HEK293 (cell line): Measurements from ENCODE around the gene PCK1.

Source experiments
- CTCF ChIA-PET: fragments of 350-600 bp; formaldehyde crosslinking; extraction: SDS; loops from one replicate; lab custom pipeline; 2021; ENCODE audit warnings: antibody characterized with exemption; lab: Yijun Ruan, JAX
- POLR2A ChIA-PET: fragments of 300-600 bp; formaldehyde crosslinking; extraction: SDS; loops from one replicate; lab custom pipeline; 2020; ENCODE audit warnings: antibody characterized with exemption, inconsistent platforms; lab: Yijun Ruan, JAX
- H3K27ac ChIP-seq: fragments of 200-500 bp; sonication (Bioruptor generic); 2 replicates; pipeline ENCODE4 v1.5.1; 2014; ENCODE audit warnings: low read depth, low read length, control low read depth, inconsistent platforms; ENCODE audit errors: extremely low read depth
- H3K36me3 ChIP-seq, 2 experiments: fragments of 200-500 bp in 1 of 2; sonication (Bioruptor generic) in 1 of 2; 1 replicate in 1 of 2; 2 replicates in 1 of 2; pipeline ENCODE4 v1.5.1; 2014 to 2017; ENCODE audit warnings: inconsistent platforms in 2 of 2, low read length in 2 of 2; ENCODE audit not compliant: control insufficient read depth in 2 of 2, insufficient read depth in 1 of 2
- H3K4me1 ChIP-seq: fragments of 200-500 bp; sonication (Bioruptor generic); 2 replicates; pipeline ENCODE4 v1.5.1; 2014; ENCODE audit warnings: mild to moderate bottlenecking, low read length, inconsistent platforms; ENCODE audit not compliant: control insufficient read depth, insufficient read depth
- H3K4me3 ChIP-seq: 2 replicates; pipeline ENCODE4 v1.5.1; 2011; ENCODE audit warnings: low read depth, mild to moderate bottlenecking, control low read depth, low read length, moderate library complexity
- H3K9me3 ChIP-seq: fragments of 200-500 bp; sonication (Bioruptor generic); 2 replicates; pipeline ENCODE4 v1.5.1; 2014; ENCODE audit warnings: low read depth, low read length, inconsistent platforms; ENCODE audit not compliant: control insufficient read depth, insufficient read depth
- INSM2 ChIP-seq: fragments of 450-650 bp; formaldehyde crosslinking; IDR thresholded peaks from 2 replicates; pipeline ENCODE4 v1.5.1; 2016; ENCODE audit warnings: missing biosample characterization, missing genetic modification characterization
- MYNN ChIP-seq: fragments of 450-650 bp; formaldehyde crosslinking; IDR thresholded peaks from 2 replicates; pipeline ENCODE4 v1.5.1; 2016; ENCODE audit warnings: missing biosample characterization, missing genetic modification characterization, borderline replicate concordance
- PRDM1 ChIP-seq: fragments of 450-650 bp; formaldehyde crosslinking; IDR thresholded peaks from 2 replicates; pipeline ENCODE4; 2016; ENCODE audit warnings: missing biosample characterization, missing genetic modification characterization
- SETDB1 ChIP-seq: IDR thresholded peaks from one replicate; pipeline ENCODE4 v1.6.1; 2017; ENCODE audit warnings: mild to moderate bottlenecking, low read length, moderate library complexity, mixed read lengths; ENCODE audit not compliant: insufficient read length
- SP2 ChIP-seq: fragments of 450-650 bp; formaldehyde crosslinking; IDR thresholded peaks from 2 replicates; pipeline ENCODE4 v1.5.1; 2016; ENCODE audit warnings: missing biosample characterization, missing genetic modification characterization
- SP7 ChIP-seq: fragments of 450-650 bp; formaldehyde crosslinking; IDR thresholded peaks from 2 replicates; pipeline ENCODE4 v1.5.1; 2016; ENCODE audit warnings: missing biosample characterization, missing genetic modification characterization
- YY2 ChIP-seq: fragments of 450-650 bp; formaldehyde crosslinking; IDR thresholded peaks from 2 replicates; pipeline ENCODE4 v1.5.1; 2016; ENCODE audit warnings: missing biosample characterization, missing genetic modification characterization
- ZBTB1 ChIP-seq: fragments of 450-650 bp; formaldehyde crosslinking; IDR thresholded peaks from 2 replicates; pipeline ENCODE4 v1.5.1; 2016; ENCODE audit warnings: missing biosample characterization, missing genetic modification characterization
- ZBTB20 ChIP-seq: fragments of 450-650 bp; formaldehyde crosslinking; IDR thresholded peaks from 2 replicates; pipeline ENCODE4 v1.5.1; 2016; ENCODE audit warnings: missing biosample characterization, missing genetic modification characterization
- ZBTB21 ChIP-seq: fragments of 450-650 bp; formaldehyde crosslinking; IDR thresholded peaks from 2 replicates; pipeline ENCODE4 v1.5.1; 2017; ENCODE audit warnings: missing biosample characterization, missing genetic modification characterization
- ZBTB26 ChIP-seq: fragments of 450-650 bp; formaldehyde crosslinking; optimal IDR thresholded peaks from 2 replicates; pipeline ENCODE3; 2016; ENCODE audit warnings: missing biosample characterization, mild to moderate bottlenecking, missing genetic modification characterization
- ZBTB48 ChIP-seq: fragments of 450-650 bp; formaldehyde crosslinking; IDR thresholded peaks from 2 replicates; pipeline ENCODE4 v1.5.1; 2016; ENCODE audit warnings: missing biosample characterization, missing genetic modification characterization
- ZIC2 ChIP-seq: fragments of 450-650 bp; formaldehyde crosslinking; IDR thresholded peaks from 2 replicates; pipeline ENCODE4 v1.5.1; 2016; ENCODE audit warnings: missing biosample characterization, missing genetic modification characterization
- ZNF121 ChIP-seq: fragments of 450-650 bp; formaldehyde crosslinking; IDR thresholded peaks from 2 replicates; pipeline ENCODE4 v1.5.1; 2016; ENCODE audit warnings: missing biosample characterization, missing genetic modification characterization
- ZNF138 ChIP-seq: fragments of 450-650 bp; formaldehyde crosslinking; IDR thresholded peaks from 2 replicates; pipeline ENCODE4 v1.5.1; 2016; ENCODE audit warnings: missing biosample characterization, missing genetic modification characterization, borderline replicate concordance
- ZNF184 ChIP-seq: fragments of 450-650 bp; IDR thresholded peaks from 2 replicates; pipeline ENCODE4 v1.5.1; 2018; ENCODE audit warnings: missing biosample characterization, mild to moderate bottlenecking, missing genetic modification characterization
- ZNF23 ChIP-seq: fragments of 450-650 bp; formaldehyde crosslinking; IDR thresholded peaks from 2 replicates; pipeline ENCODE4 v1.5.1; 2016; ENCODE audit warnings: missing biosample characterization, missing genetic modification characterization, borderline replicate concordance
- ZNF324 ChIP-seq: fragments of 450-650 bp; formaldehyde crosslinking; IDR thresholded peaks from 2 replicates; pipeline ENCODE4 v1.5.1; 2016; ENCODE audit warnings: missing biosample characterization, missing genetic modification characterization
- ZNF366 ChIP-seq: fragments of 450-650 bp; formaldehyde crosslinking; conservative IDR thresholded peaks from 2 replicates; pipeline ENCODE4 v1.5.1; 2016; ENCODE audit warnings: missing biosample characterization, missing genetic modification characterization
- ZNF548 ChIP-seq: fragments of 450-650 bp; formaldehyde crosslinking; IDR thresholded peaks from 2 replicates; pipeline ENCODE4 v1.5.1; 2016; ENCODE audit warnings: missing biosample characterization, missing genetic modification characterization
- ZNF585B ChIP-seq: fragments of 450-650 bp; formaldehyde crosslinking; IDR thresholded peaks from 2 replicates; pipeline ENCODE4 v1.5.1; 2016; ENCODE audit warnings: missing biosample characterization, missing genetic modification characterization
- ZNF600 ChIP-seq: fragments of 450-650 bp; formaldehyde crosslinking; IDR thresholded peaks from 2 replicates; pipeline ENCODE4 v1.5.1; 2016; ENCODE audit warnings: missing biosample characterization, missing genetic modification characterization
- ZNF629 ChIP-seq: fragments of 450-650 bp; formaldehyde crosslinking; IDR thresholded peaks from 2 replicates; pipeline ENCODE4 v1.5.1; 2017; ENCODE audit warnings: missing biosample characterization, missing genetic modification characterization
- ZNF660 ChIP-seq: fragments of 450-650 bp; IDR thresholded peaks from 2 replicates; pipeline ENCODE4 v1.5.1; 2018; ENCODE audit warnings: missing biosample characterization, mild to moderate bottlenecking, missing genetic modification characterization
- ZNF677 ChIP-seq: fragments of 450-650 bp; IDR thresholded peaks from 2 replicates; pipeline ENCODE4 v1.5.0; 2018; ENCODE audit warnings: missing biosample characterization, mild to moderate bottlenecking, missing genetic modification characterization, moderate library complexity
- ZSCAN18 ChIP-seq: fragments of 450-650 bp; formaldehyde crosslinking; IDR thresholded peaks from 2 replicates; pipeline ENCODE4 v1.5.1; 2016; ENCODE audit warnings: missing biosample characterization, missing genetic modification characterization
- TF ChIP-seq, protein P1 (sequence below): fragments of 450-650 bp; formaldehyde crosslinking; IDR thresholded peaks from 2 replicates; pipeline ENCODE4 v1.5.1; 2017; ENCODE audit warnings: missing biosample characterization, mild to moderate bottlenecking, missing genetic modification characterization, moderate library complexity
- TF ChIP-seq, protein P2 (sequence below): sonication (generic); formaldehyde crosslinking; IDR thresholded peaks from 2 replicates; pipeline ENCODE4 v1.8.1; 2022; ENCODE audit warnings: mild to moderate bottlenecking, moderate library complexity, missing genetic modification reagents
- TF ChIP-seq, protein P3 (sequence below): fragments of 450-650 bp; formaldehyde crosslinking; IDR thresholded peaks from 2 replicates; pipeline ENCODE4 v1.5.1; 2016; ENCODE audit warnings: missing biosample characterization, missing genetic modification characterization

PCK1 gene

GRCh38 chr20:57558614-57559288, 2.2 kb upstream of the PCK1 start:
- no peaks in the 10 kb centered on the region for H3K9me3 ChIP-seq
- H3K4me1 ChIP-seq: no peaks in the 10 kb centered on the region
- peaks cover 0 to 5% of the 10 kb centered on the region in 2 experiments; a peak in 1 of 3 replicates for H3K36me3 ChIP-seq
- no peak overlapping the region for H3K4me3 ChIP-seq
- POLR2A ChIA-PET: no interaction called here
- TF ChIP-seq, protein P1, sequence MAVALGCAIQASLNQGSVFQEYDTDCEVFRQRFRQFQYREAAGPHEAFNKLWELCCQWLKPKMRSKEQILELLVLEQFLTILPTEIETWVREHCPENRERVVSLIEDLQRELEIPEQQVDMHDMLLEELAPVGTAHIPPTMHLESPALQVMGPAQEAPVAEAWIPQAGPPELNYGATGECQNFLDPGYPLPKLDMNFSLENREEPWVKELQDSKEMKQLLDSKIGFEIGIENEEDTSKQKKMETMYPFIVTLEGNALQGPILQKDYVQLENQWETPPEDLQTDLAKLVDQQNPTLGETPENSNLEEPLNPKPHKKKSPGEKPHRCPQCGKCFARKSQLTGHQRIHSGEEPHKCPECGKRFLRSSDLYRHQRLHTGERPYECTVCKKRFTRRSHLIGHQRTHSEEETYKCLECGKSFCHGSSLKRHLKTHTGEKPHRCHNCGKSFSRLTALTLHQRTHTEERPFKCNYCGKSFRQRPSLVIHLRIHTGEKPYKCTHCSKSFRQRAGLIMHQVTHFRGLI (tag by site-specific recombination): no peak
- TF ChIP-seq INSM2 (tag by site-specific recombination): no peak
- TF ChIP-seq SP2 (tag by site-specific recombination): no peak
- TF ChIP-seq SP7 (tag by site-specific recombination): 0 out of 2 replicates have a peak, but pooled peaks have one; percentile 38
- no peak for TF ChIP-seq ZNF548 (tag by site-specific recombination)
- TF ChIP-seq, protein P2, sequence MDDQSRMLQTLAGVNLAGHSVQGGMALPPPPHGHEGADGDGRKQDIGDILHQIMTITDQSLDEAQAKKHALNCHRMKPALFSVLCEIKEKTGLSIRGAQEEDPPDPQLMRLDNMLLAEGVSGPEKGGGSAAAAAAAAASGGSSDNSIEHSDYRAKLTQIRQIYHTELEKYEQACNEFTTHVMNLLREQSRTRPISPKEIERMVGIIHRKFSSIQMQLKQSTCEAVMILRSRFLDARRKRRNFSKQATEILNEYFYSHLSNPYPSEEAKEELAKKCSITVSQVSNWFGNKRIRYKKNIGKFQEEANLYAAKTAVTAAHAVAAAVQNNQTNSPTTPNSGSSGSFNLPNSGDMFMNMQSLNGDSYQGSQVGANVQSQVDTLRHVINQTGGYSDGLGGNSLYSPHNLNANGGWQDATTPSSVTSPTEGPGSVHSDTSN: no peak
- TF ChIP-seq ZBTB21 (tag by site-specific recombination): peak; percentile 32; the same call in 1 of the 2 replicates
- TF ChIP-seq ZNF23: no peak
- no peak for TF ChIP-seq ZNF677 (tag by site-specific recombination)
- no peak for TF ChIP-seq ZNF138
- TF ChIP-seq ZNF629 (tag by site-specific recombination): peak; percentile 81; the same call in 1 of the 2 replicates
- no peak for TF ChIP-seq ZNF184 (tag by site-specific recombination)
- TF ChIP-seq, protein P3, sequence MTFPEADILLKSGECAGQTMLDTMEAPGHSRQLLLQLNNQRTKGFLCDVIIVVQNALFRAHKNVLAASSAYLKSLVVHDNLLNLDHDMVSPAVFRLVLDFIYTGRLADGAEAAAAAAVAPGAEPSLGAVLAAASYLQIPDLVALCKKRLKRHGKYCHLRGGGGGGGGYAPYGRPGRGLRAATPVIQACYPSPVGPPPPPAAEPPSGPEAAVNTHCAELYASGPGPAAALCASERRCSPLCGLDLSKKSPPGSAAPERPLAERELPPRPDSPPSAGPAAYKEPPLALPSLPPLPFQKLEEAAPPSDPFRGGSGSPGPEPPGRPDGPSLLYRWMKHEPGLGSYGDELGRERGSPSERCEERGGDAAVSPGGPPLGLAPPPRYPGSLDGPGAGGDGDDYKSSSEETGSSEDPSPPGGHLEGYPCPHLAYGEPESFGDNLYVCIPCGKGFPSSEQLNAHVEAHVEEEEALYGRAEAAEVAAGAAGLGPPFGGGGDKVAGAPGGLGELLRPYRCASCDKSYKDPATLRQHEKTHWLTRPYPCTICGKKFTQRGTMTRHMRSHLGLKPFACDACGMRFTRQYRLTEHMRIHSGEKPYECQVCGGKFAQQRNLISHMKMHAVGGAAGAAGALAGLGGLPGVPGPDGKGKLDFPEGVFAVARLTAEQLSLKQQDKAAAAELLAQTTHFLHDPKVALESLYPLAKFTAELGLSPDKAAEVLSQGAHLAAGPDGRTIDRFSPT: no peak
- TF ChIP-seq ZIC2 (tag by site-specific recombination): no peak
- TF ChIP-seq ZNF366 (tag by site-specific recombination): no peak
- TF ChIP-seq ZNF585B: no peak
- TF ChIP-seq YY2 (tag by site-specific recombination): no peak
- TF ChIP-seq ZSCAN18: no peak
- no peak for TF ChIP-seq ZNF600 (tag by site-specific recombination)
- TF ChIP-seq ZBTB1: no peak
- peak; percentile 66 for TF ChIP-seq PRDM1
- TF ChIP-seq ZBTB26 (tag by site-specific recombination): no peak
- TF ChIP-seq ZNF660: no peak
- TF ChIP-seq ZBTB20 (tag by site-specific recombination): no peak
- no peak for TF ChIP-seq ZBTB48 (tag by site-specific recombination)
- TF ChIP-seq ZNF324 (tag by site-specific recombination): no peak
- no peak for TF ChIP-seq SETDB1
- no peak for TF ChIP-seq ZNF121 (tag by site-specific recombination)
- TF ChIP-seq MYNN (tag by site-specific recombination): no peak
- CTCF ChIA-PET: interaction anchor here (4.8 kb wide), 1 partner anchor 15 kb away, joined by 21 read pairs; no protein-coding TSS in a partner anchor
- H3K27ac ChIP-seq: no peak overlapping the region
